IMR-90 (cell line): Measurements from ENCODE around the gene CHN2. TPM values are rescaled to one million over a fixed set of nuclear protein-coding genes. Genes with fewer than 3 reads are reported as not detected.

Experiments
- ATAC-seq: fragments of 200-7000 bp; cut with Tn5 transposase; 2 replicates; pipeline ENCODE4 v1.9.1; 2020; ENCODE audit warnings: low read depth, mild to moderate bottlenecking, moderate library complexity
- BruUV-seq: library from RNA; stranded (reverse); fragments of 400-500 nt; replicated peaks from 2 replicates; lab custom pipeline; 2021; lab: Mats Ljungman, UMichigan
- CTCF ChIA-PET: fragments of 300-600 bp; formaldehyde crosslinking; extraction: SDS; loops from one replicate; lab custom pipeline; 2021; ENCODE audit warnings: antibody characterized with exemption; lab: Yijun Ruan, JAX
- POLR2A ChIA-PET: fragments of 300-600 bp; sonication (Branson Sonifier 250); formaldehyde crosslinking; loops from one replicate; lab custom pipeline; 2022; ENCODE audit warnings: antibody characterized with exemption; ENCODE audit not compliant: unreplicated experiment; lab: Charles Lee
- DNase-seq: peaks from one replicate; pipeline ENCODE4 v3.0.0; 2013
- H2AFZ ChIP-seq: replicated peaks from 2 replicates; pipeline ENCODE3; 2013; ENCODE audit warnings: low read length, mild to moderate bottlenecking; ENCODE audit not compliant: poor library complexity
- H2AK5ac ChIP-seq: 2 replicates; pipeline ENCODE4 v1.6.1; 2013; ENCODE audit warnings: low read depth, low read length, inconsistent platforms
- H2AK9ac ChIP-seq: replicated peaks from 2 replicates; pipeline ENCODE3; 2013; ENCODE audit warnings: mild to moderate bottlenecking, low read depth, low read length, moderate library complexity; ENCODE audit not compliant: poor library complexity
- H2BK120ac ChIP-seq: 2 replicates; pipeline ENCODE4 v1.6.1; 2013; ENCODE audit warnings: low read depth, low read length, inconsistent platforms
- H2BK15ac ChIP-seq: 3 replicates; pipeline ENCODE4 v1.6.1; 2013; ENCODE audit warnings: low read depth, low read length, inconsistent platforms
- H2BK20ac ChIP-seq: 2 replicates; pipeline ENCODE4 v1.6.1; 2013; ENCODE audit warnings: low read depth, mild to moderate bottlenecking, inconsistent platforms, low read length, moderate library complexity
- H2BK5ac ChIP-seq: 2 replicates; pipeline ENCODE4 v1.6.1; 2013; ENCODE audit warnings: mild to moderate bottlenecking, low read depth, low read length, inconsistent platforms; ENCODE audit not compliant: poor library complexity, severe bottlenecking
- H3K14ac ChIP-seq: replicated peaks from 2 replicates; pipeline ENCODE4 v1.6.1; 2013; ENCODE audit warnings: low read depth, low read length, inconsistent platforms
- H3K18ac ChIP-seq: 2 replicates; pipeline ENCODE4 v1.6.1; 2013; ENCODE audit warnings: low read depth, low read length, control low read depth
- H3K23ac ChIP-seq: 2 replicates; pipeline ENCODE4 v1.6.1; 2013; ENCODE audit warnings: low read depth, low read length, inconsistent platforms
- H3K27ac ChIP-seq: 2 replicates; pipeline ENCODE4 v1.5.1; 2013; ENCODE audit warnings: mild to moderate bottlenecking, control low read depth, low read length; ENCODE audit not compliant: insufficient read depth
- H3K27me3 ChIP-seq: 2 replicates; pipeline ENCODE4 v1.6.1; 2013; ENCODE audit warnings: low read length; ENCODE audit not compliant: control insufficient read depth, insufficient read depth
- H3K36me3 ChIP-seq: 2 replicates; pipeline ENCODE4 v1.6.1; 2013; ENCODE audit warnings: low read length, mixed read lengths; ENCODE audit not compliant: control insufficient read depth, insufficient read depth
- H3K4ac ChIP-seq: 2 replicates; pipeline ENCODE4 v1.6.1; 2013; ENCODE audit warnings: low read depth, low read length, inconsistent platforms
- H3K4me1 ChIP-seq: 2 replicates; pipeline ENCODE4 v1.6.1; 2013; ENCODE audit warnings: low read length, mixed read lengths; ENCODE audit not compliant: control insufficient read depth, insufficient read depth
- H3K4me2 ChIP-seq: 2 replicates; pipeline ENCODE4 v1.6.1; 2013; ENCODE audit warnings: low read depth, mild to moderate bottlenecking, control low read depth, low read length, moderate library complexity
- H3K4me3 ChIP-seq: 2 replicates; pipeline ENCODE4 v1.5.1; 2013; ENCODE audit warnings: low read depth, mild to moderate bottlenecking, control low read depth, low read length, moderate library complexity; ENCODE audit not compliant: insufficient read depth
- H3K56ac ChIP-seq: 2 replicates; pipeline ENCODE4 v1.6.1; 2013; ENCODE audit warnings: low read length, inconsistent platforms; ENCODE audit not compliant: insufficient read depth; ENCODE audit errors: extremely low read depth
- H3K79me1 ChIP-seq, 2 experiments: 2 replicates each; pipeline ENCODE4 v1.6.1; 2013; ENCODE audit warnings: low read length in 2 of 2, inconsistent platforms in 1 of 2, low read depth in 1 of 2
- H3K9ac ChIP-seq: 2 replicates; pipeline ENCODE4 v1.6.1; 2013; ENCODE audit warnings: low read depth, low read length, control low read depth
- H3K9me1 ChIP-seq: 2 replicates; pipeline ENCODE4 v1.6.1; 2013; ENCODE audit warnings: low read length, inconsistent platforms; ENCODE audit not compliant: insufficient read depth
- H3K9me3 ChIP-seq: 2 replicates; pipeline ENCODE4 v1.6.1; 2013; ENCODE audit warnings: low read length; ENCODE audit not compliant: control insufficient read depth, insufficient read depth
- H4K20me1 ChIP-seq: 2 replicates; pipeline ENCODE4 v1.6.1; 2013; ENCODE audit warnings: low read length, inconsistent platforms; ENCODE audit not compliant: insufficient read depth
- H4K5ac ChIP-seq: 2 replicates; pipeline ENCODE4 v1.6.1; 2013; ENCODE audit warnings: mild to moderate bottlenecking, low read depth, low read length, control low read depth
- H4K8ac ChIP-seq, 2 experiments: 2 replicates each; pipeline ENCODE4 v1.6.1; 2013; ENCODE audit warnings: low read depth in 2 of 2, low read length in 2 of 2, control low read depth in 1 of 2, inconsistent platforms in 1 of 2
- H4K91ac ChIP-seq: 2 replicates; pipeline ENCODE4 v1.6.1; 2013; ENCODE audit warnings: low read depth, low read length, inconsistent platforms; ENCODE audit not compliant: insufficient read depth
- MAFK ChIP-seq: IDR thresholded peaks from 2 replicates; pipeline ENCODE4 v1.6.1; 2012; ENCODE audit warnings: low read depth, low read length, improper control_type of control experiment
- NFE2L2 ChIP-seq: fragments of 150-350 bp; IDR thresholded peaks from 2 replicates; pipeline ENCODE4 v1.6.1; 2016; ENCODE audit warnings: low read depth, mild to moderate bottlenecking, low read length
- RAD21 ChIP-seq: IDR thresholded peaks from 2 replicates; pipeline ENCODE4 v1.6.1; 2012; ENCODE audit warnings: low read length, improper control_type of control experiment
- SMC3 ChIP-seq: fragments of 150-350 bp; IDR thresholded peaks from 2 replicates; pipeline ENCODE4 v1.6.1; 2016; ENCODE audit warnings: low read depth, mild to moderate bottlenecking, antibody characterized with exemption, low read length, moderate library complexity
- WGBS, 2 experiments: methylation state at CpG; one replicate each; pipeline versions ENCODE4 v1.1.5 to v1.1.7; 2013; ENCODE audit warnings: missing lambda C conversion rate in 2 of 2; ENCODE audit not compliant: insufficient read length in 1 of 2; ENCODE audit errors: extremely low coverage in 2 of 2; 5-methylcytosine and 5-hydroxymethylcytosine counted together
- dilution Hi-C: fragments of 300-500 bp; cut with HindIII; formaldehyde crosslinking; loops from one replicate; pipeline ENCODE4 v1.14.3; 2018; ENCODE audit warnings: low sequenced_read_pairs; ENCODE audit not compliant: unreplicated experiment
- in situ Hi-C: fragments of 300-500 bp; cut with MboI; formaldehyde crosslinking; loops from 3 replicates; pipeline ENCODE4 v1.14.3; 2019; ENCODE audit warnings: low sequenced_read_pairs, inconsistent platforms, mixed read lengths
- intact Hi-C: fragments of 100-400 bp; cut with micrococcal nuclease; formaldehyde crosslinking; loops from 2 replicates; pipeline ENCODE4 v1.10.0; 2022
- polyA plus RNA-seq, 3 experiments: library from polyadenylated mRNA; depleted of rRNA; stranded (reverse); fragments of >200 nt; gene quantifications; 2 replicates each; pipeline ENCODE4 v1.2.3, GENCODE V29; 2012; ENCODE audit warnings: low replicate concordance in 1 of 3
- total RNA-seq: library from RNA; depleted of rRNA; stranded (reverse); fragments of >200 nt; gene quantifications from 2 replicates; pipeline ENCODE4 v1.2.3, GENCODE V29; 2012
- TF ChIP-seq, protein P1 (sequence below): conservative IDR thresholded peaks from 2 replicates; pipeline ENCODE4 v1.5.1; 2012; ENCODE audit warnings: mild to moderate bottlenecking, low read depth, low read length, improper control_type of control experiment

The CHN2 gene
- total and polyA plus RNA-seq, 2 of the 4 experiments (the other 2 are of a cell fraction) = not detected

DNA sequence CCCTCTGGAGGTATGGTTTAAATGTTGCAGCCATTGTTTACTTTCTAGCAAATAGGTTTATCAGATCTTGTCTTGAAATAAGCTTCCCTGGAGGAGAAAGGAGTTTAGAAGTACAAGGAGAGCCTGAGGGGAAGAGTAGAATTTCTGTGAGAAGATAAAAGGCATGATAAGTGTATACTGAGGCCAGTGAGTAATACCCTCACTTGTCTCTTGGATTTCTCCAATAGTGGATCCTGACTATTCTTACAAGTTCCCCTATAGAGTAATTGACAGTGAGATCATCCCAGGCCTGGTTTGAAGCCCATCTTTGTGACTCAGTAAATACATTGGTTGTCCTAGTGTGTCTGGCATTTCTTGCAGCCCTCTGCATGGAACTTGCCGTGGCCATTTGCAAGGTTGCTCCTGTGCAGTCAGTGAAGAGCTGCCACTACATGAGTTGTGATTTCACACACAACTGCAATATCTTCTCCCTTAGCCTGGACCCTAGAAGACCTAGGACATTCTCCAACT, 41.6 kb downstream of the CHN2 start:
- Histone ChIP-seq H4K20me1 (no peaks in the 10 kb centered on the region), H3K9ac (no peak overlapping the region), H2AFZ (no peak overlapping the region), H3K4me1 (no peaks in the 10 kb centered on the region), H3K4ac (no peak overlapping the region), H2AK5ac (no peak overlapping the region), H3K27ac (no peak overlapping the region), H2AK9ac (no peak overlapping the region), H3K36me3 (no peaks in the 10 kb centered on the region), H3K56ac (no peak overlapping the region), H3K9me3 (no peaks in the 10 kb centered on the region), H2BK15ac (no peak overlapping the region), H3K18ac (no peak overlapping the region), H4K5ac (no peak overlapping the region), H3K4me2 (no peak overlapping the region), H3K4me3 (no peak overlapping the region), H2BK5ac (no peak overlapping the region), H3K79me1 (no peaks in the 10 kb centered on the region), H3K14ac (no peak overlapping the region), H3K23ac (no peak overlapping the region), H4K91ac (no peak overlapping the region), H2BK20ac (no peak overlapping the region), H4K8ac (no peak overlapping the region), H3K9me1 (no peaks in the 10 kb centered on the region), H3K27me3 (no peaks in the 10 kb centered on the region), H2BK120ac (no peak overlapping the region)
- DNase-seq = no peak
- intact Hi-C loops = no loop called here
- in situ Hi-C loops = no loop called here
- no peak for ATAC-seq
- POLR2A ChIA-PET = no interaction called here
- no TSS peak for BruUV-seq
- CTCF ChIA-PET = no interaction called here
- dilution Hi-C loops = no loop called here
- TF ChIP-seq SMC3 (no peak), MAFK (no peak), NFE2L2 (no peak), RAD21 (no peak)
- TF ChIP-seq, protein P1, sequence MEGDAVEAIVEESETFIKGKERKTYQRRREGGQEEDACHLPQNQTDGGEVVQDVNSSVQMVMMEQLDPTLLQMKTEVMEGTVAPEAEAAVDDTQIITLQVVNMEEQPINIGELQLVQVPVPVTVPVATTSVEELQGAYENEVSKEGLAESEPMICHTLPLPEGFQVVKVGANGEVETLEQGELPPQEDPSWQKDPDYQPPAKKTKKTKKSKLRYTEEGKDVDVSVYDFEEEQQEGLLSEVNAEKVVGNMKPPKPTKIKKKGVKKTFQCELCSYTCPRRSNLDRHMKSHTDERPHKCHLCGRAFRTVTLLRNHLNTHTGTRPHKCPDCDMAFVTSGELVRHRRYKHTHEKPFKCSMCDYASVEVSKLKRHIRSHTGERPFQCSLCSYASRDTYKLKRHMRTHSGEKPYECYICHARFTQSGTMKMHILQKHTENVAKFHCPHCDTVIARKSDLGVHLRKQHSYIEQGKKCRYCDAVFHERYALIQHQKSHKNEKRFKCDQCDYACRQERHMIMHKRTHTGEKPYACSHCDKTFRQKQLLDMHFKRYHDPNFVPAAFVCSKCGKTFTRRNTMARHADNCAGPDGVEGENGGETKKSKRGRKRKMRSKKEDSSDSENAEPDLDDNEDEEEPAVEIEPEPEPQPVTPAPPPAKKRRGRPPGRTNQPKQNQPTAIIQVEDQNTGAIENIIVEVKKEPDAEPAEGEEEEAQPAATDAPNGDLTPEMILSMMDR = no peak
- WGBS, 2 experiments = no CpG with 5 or more reads among the region's 1 CpG
